ENCODE data around the gene NVL. TPM values are rescaled to one million over a fixed set of nuclear protein-coding genes. Genes with fewer than 3 reads are reported as not detected.
A peak's percentile ranks its signal among the peaks of the same experiment; 100 is the strongest.
"Not testable (repeated sequence)": the region's sequence is repeated elsewhere in the genome, so short reads cannot be mapped to it uniquely, and the experiment has no call there.

NVL gene
- total RNA-seq, 2 donors from 2014 or later = 29.5 to 40.3 TPM

DNA sequence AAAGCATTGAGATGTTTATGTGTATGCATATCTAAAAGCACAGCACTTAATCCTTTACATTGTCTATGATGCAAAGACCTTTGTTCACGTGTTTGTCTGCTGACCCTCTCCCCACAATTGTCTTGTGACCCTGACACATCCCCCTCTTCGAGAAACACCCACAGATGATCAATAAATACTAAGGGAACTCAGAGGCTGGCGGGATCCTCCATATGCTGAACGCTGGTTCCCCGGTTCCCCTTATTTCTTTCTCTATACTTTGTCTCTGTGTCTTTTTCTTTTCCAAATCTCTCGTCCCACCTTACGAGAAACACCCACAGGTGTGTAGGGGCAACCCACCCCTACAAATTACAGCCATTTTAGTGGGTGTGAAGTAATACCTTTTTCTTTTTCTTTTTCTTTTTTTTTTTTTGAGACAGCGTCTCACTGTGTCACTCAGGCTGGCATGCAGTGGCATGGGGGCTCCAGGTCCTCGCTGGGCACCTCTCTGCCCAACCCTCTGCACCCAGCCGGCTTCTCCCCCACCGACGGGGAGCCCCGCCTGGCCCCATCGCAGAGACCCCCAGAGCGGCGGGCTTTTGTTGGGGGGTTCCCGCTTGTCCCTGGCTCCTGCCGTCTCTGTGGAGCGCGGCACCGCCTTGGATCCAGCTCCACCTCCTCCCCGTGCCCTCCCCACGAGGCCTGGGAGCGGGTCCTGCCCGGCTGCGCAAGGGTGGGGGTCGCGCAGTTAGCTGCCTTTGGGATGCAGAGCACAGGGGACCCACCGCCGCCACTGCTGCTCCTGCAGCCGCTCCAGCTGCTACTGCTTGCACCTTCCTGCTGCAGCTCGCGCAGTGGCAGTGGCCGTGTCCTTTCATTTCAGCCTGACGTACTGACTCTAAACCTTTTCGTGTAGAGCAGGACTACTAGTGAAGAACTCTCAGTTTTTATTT, 10.7 kb upstream of the NVL start:
- intact Hi-C loops (cut with DNase I, micrococcal nuclease) = not testable (repeated sequence)
- peak in 1 of 2 donors; percentile 49 for DNase-seq
- peak; percentile 72 for ATAC-seq

DNA sequence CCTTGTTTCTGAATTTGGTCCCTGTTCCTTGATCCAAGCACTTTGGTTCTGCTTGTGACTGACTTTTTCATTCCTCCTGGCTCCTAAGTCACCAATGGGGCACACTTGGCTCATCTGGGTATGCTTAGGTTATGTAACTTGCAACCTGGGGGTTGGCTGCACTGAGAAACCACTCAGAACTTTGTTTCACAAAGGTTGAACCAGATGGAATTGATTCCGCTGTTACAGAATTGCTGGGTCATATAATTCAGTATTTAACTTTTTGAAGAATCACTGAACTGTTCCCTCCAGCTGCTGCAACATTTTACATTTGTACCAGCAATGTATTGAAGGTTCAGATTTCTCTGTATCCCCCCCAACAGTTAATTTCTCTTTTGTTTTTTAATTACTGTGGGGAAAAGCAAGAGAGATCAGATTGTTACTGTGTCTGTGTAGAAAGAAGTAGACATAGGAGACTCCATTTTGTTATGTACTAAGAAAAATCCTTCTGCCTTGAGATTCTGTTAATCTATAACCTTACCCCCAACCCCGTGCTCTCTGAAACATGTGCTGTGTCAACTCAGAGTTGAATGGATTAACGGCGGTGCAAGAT, 9.6 kb upstream of the NVL start:
- ATAC-seq = no peak
- intact Hi-C loops (cut with DNase I, micrococcal nuclease) = no loop called here
- no peak for DNase-seq

- ATAC-seq = peak; percentile 14
- DNase-seq = no peak
- intact Hi-C loops (cut with DNase I, micrococcal nuclease) = no loop called here
Measured at GRCh38 chr1:224338150-224338838, 8.3 kb upstream of the NVL start.

DNA sequence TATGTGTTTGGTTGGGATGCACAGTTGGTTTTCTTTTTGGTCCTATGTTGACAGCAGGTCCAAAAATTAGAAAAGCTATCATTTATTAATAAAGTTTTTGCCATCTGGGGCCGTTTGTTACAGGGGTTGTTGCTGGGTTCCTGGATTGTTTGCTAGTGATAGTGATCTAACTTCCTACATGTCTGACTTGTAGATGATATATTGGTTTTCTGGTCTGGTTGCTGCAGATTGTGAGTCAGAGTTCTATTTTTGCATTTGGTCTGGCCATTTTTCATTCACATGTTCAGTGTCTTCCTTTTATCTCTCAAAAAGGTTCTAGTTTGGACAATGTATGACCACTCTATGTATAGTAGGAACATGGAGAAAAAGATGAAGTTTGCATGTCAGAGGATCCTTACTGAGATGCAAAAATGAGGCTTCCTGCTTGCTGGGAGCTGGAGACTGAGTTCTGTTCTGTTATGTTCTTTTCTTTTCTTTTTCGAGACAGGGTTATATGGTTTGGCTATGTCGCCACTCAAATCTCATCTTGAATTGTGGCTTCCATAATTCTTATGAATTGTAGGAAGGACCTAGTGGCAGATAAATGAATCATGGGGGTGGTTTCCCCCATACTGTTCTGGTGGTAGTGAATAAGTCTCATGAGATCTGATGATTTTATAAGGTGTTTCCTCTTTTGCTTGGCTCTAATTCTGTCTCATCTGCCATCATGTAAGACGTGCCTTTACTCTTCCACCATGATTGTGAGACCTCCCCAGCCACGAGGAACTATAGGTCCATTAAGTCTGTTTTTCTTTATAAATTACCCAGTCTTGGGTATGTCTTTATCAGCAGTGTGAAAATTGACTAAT, 4.2 kb upstream of the NVL start:
- intact Hi-C loops (cut with DNase I, micrococcal nuclease) = loop anchor here in 1 of 2 donors (5.0 kb wide), 1 partner anchor 217 kb away; no protein-coding TSS in a partner anchor
- ATAC-seq = no peak
- no peak for DNase-seq

GRCh38 chr1:224333309-224333926, 3.4 kb upstream of the NVL start:
- DNase-seq = no peak
- intact Hi-C loops (cut with DNase I, micrococcal nuclease) = loop anchor here in 1 of 2 donors (5.0 kb wide), 1 partner anchor 216 kb away; no protein-coding TSS in a partner anchor
- peak; percentile 43 for ATAC-seq

GRCh38 chr1:224331824-224332223, 1.9 kb upstream of the NVL start:
- intact Hi-C loops (cut with DNase I, micrococcal nuclease) = loop anchor here in 1 of 2 donors (5.0 kb wide), 1 partner anchor 215 kb away; no protein-coding TSS in a partner anchor
- DNase-seq (no peak), ATAC-seq (no peak)

GRCh38 chr1:224331326-224331725, 1.4 kb upstream of the NVL start:
- ATAC-seq (no peak), DNase-seq (no peak)
- intact Hi-C loops (cut with DNase I, micrococcal nuclease) = loop anchor here in 1 of 2 donors (5.0 kb wide), 1 partner anchor 214 kb away; no protein-coding TSS in a partner anchor

DNA sequence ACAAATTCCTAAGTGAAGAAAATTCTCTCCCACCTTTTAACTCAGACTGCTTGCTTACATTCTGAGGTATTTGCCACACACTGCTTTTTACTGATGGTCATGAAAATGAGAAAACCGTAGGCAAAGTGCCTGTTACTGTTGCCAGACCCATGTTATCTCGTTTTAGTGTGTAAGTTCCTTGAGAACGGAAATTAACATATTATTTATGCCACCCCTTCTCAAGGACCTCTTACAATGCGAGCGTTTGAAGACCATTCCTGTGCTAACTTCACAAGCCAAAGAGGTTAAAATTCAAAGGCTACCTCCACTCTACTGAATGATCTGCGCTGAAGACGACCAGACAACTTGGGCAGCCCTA, 509 bp downstream of the NVL start:
- no peak for ATAC-seq
- intact Hi-C loops (cut with DNase I, micrococcal nuclease) = no loop called here
- DNase-seq = no peak

DNA sequence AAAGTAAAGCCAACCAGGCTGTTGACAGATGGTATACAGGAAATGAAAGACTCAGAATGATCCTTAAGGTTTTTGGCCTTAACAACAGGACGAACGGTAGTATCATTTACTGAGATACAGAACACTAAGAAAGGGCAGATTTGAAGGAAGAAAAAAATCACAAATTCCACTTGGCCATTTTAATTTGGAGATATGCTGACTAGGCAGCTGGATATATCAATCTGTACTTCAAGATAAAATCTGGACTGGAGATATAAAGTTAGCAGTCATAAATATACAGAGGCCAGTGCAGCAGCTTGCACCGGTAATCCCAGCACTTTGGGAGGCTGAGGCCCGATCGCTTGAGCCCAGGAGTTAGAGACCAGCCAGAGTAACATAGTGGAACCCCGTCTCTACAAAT, 1.3 kb downstream of the NVL start:
- ATAC-seq = no peak
- DNase-seq = no peak
- intact Hi-C loops (cut with DNase I, micrococcal nuclease) = no loop called here

DNA sequence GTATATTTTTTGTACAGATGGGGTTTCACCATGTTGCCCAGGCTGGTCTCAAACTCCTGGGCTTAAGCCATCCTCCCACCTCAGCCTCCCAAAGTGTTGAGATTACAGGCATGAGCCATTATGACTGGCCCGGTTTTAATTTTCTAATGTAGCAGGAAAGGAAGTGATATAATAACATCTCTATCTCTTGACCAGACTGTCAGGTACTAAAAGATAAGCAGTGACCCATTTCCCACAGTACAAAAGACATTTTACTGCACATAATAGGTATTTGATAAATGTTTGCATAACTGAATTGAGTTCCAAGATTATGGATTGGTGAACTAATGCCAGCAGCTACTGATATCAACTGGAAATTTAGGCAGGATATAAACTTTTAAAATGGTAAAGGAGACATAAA, 4.0 kb downstream of the NVL start:
- intact Hi-C loops (cut with DNase I, micrococcal nuclease) = no loop called here
- no peak for ATAC-seq

DNA sequence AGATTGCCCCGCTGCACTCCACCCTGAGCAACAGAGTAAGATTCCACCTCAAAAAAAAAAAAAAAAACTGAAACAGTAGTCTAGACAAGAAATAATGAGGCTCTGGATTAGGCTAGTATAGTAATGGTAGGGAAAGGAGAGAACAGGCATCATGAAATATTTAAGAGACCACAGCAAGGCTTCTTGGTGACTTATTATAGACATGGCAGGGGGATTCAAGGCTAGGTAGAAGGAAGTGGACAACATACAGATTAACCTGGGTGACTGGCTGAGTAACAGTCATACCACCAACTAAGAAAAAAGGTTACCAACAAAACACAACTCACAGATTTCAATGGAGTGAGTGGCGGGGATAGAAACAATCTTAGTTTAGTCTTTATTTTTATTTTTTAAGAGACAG, 8.3 kb downstream of the NVL start:
- no peak for DNase-seq
- intact Hi-C loops (cut with DNase I, micrococcal nuclease) = no loop called here
- no peak for ATAC-seq

More for the DNA sequence above, 4.0 kb downstream of the NVL start:
- no peak for DNase-seq

DNA sequence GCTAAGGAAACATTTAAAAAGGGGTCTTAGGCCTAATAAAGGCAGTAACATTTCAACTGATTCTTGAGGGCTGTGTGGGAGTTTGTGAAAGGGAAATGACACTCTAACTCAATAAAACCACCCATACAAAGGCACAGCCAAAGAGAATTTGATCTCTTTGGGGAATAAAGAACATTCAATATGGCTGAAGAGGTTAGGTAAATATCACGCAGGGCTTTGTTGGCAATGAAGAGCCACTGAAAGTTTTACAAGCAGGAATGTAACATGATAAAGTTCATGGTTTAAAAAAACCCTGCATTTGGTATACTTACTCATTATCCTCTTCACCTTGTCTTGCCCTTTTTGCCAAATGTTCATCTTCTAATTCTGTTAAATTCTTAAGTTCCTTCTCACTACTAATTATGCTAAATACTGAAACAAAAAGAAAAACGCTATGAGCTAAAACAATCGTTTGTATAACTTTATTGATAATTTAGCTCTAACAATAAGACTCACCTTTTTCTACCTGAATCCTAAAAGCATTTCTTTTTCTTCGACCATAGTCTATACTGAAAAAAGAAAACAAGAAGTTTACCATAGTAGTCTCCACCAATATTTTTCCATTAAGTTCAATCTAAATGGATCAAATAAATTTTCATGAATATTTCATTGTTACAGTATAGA, 12.5 kb downstream of the NVL start:
- ATAC-seq (peak; percentile 97), DNase-seq (no peak)
- intact Hi-C loops (cut with DNase I, micrococcal nuclease) = no loop called here

- intact Hi-C loops (cut with DNase I, micrococcal nuclease) = no loop called here
- ATAC-seq (no peak), DNase-seq (no peak)
Measured at GRCh38 chr1:224312025-224312424, 17.9 kb downstream of the NVL start.

DNA sequence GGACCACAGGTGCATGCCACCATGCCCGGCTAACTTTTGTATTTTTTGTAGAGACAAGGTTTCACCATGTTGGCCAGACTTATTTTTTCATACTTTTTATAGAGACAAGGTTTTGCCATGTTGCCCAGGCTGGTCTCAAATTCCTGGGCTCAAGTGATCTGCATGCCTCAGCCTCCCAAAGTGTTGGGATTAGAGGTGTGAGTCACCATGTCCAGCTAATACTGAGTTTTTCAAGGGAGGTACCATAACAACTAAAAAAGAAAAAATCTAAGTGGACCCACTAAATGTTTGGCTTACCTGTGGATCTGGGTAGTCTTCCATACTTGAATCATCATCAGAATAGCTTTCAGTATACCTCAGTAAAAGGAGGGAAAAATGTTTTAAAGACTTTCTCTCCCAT, 18.5 kb downstream of the NVL start:
- ATAC-seq; DNase-seq; intact Hi-C loops (cut with DNase I, micrococcal nuclease): not testable (repeated sequence)

- intact Hi-C loops (cut with DNase I, micrococcal nuclease) = no loop called here
- DNase-seq (no peak), ATAC-seq (no peak)
Measured at GRCh38 chr1:224308064-224308463, 21.9 kb downstream of the NVL start.

DNA sequence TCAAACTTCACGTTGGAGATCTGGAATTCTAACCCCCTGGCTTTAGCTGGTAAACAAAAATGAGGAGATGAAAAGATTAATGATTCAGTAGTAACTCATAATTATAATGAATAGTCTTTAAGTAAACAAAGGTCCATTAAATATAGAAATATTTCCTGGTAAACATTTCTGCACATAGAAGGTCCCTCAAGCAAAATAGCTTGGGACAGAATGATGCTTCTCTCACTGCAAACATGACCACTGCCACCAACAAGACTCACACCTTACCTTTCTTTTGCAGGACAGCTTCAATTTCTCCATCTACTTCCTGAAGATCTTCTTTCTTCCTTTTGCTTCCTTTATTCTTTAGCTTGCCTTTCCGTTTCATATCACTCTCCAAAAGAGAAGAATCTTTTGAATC, 25.2 kb downstream of the NVL start:
- intact Hi-C loops (cut with DNase I, micrococcal nuclease) = no loop called here
- ATAC-seq = no peak

GRCh38 chr1:224302947-224303346, 27.0 kb downstream of the NVL start:
- intact Hi-C loops (cut with DNase I, micrococcal nuclease) = no loop called here
- DNase-seq (no peak), ATAC-seq (no peak)

More for the DNA sequence above, 25.2 kb downstream of the NVL start:
- no peak for DNase-seq

GRCh38 chr1:224301391-224301790, 28.6 kb downstream of the NVL start:
- intact Hi-C loops (cut with DNase I, micrococcal nuclease) = no loop called here
- no peak for ATAC-seq
- no peak for DNase-seq

All from left colon (tissue), 2 donors.